ENCODE measurements around the gene PFN2.

The PFN2 gene

GRCh38 chr3:149959443-149959842 lies 11.3 kb downstream of the PFN2 start:
- H3K27ac ChIP-seq, result no peak overlapping the region
- DNase-seq (ENCODE audit: low spot score), result no peak
- ChIA-PET CTCF (no interaction called here), POLR2A (ENCODE audit: low non-redundant PET) (no interaction called here)
- TF ChIP-seq CTCF (conservative IDR thresholded peaks at IDR 0.05; ENCODE audit: low read depth), result no peak

- CTCF ChIA-PET, result interaction anchor here (0.6 to 1.2 kb wide), 2 partner anchors 43 to 79 kb away, joined by 3 to 4 read pairs; no protein-coding TSS in a partner anchor
- POLR2A ChIA-PET (ENCODE audit: low non-redundant PET), result no interaction called here
- H3K27ac ChIP-seq, result no peak overlapping the region
- no peak for DNase-seq (ENCODE audit: low spot score)
- no peak for TF ChIP-seq CTCF (conservative IDR thresholded peaks at IDR 0.05; ENCODE audit: low read depth)
Measured at GRCh38 chr3:149958171-149958796, 12.4 kb downstream of the PFN2 start.

GRCh38 chr3:149957361-149958125 lies 13.2 kb downstream of the PFN2 start:
- DNase-seq (ENCODE audit: low spot score), result no peak
- no peak for TF ChIP-seq CTCF (conservative IDR thresholded peaks at IDR 0.05; ENCODE audit: low read depth)
- CTCF ChIA-PET, result interaction anchor here (0.6 to 1.2 kb wide), 2 partner anchors 78 to 1442 kb away, joined by 3 to 4 read pairs; no protein-coding TSS in a partner anchor
- POLR2A ChIA-PET (ENCODE audit: low non-redundant PET), result no interaction called here
- H3K27ac ChIP-seq, result no peak overlapping the region

- H3K27ac ChIP-seq, result no peak overlapping the region
- DNase-seq (ENCODE audit: low spot score), result no peak
- no peak for TF ChIP-seq CTCF (conservative IDR thresholded peaks at IDR 0.05; ENCODE audit: low read depth)
- ChIA-PET CTCF (interaction anchor here (0.6 kb wide), 1 partner anchor 139 kb away, joined by 3 read pairs; no protein-coding TSS in a partner anchor), POLR2A (ENCODE audit: low non-redundant PET) (no interaction called here)
Measured at GRCh38 chr3:149955449-149955848, 15.2 kb downstream of the PFN2 start.

GRCh38 chr3:149954812-149955211 lies 15.9 kb downstream of the PFN2 start:
- DNase-seq (ENCODE audit: low spot score), result no peak
- POLR2A ChIA-PET (ENCODE audit: low non-redundant PET), result no interaction called here
- no peak overlapping the region for H3K27ac ChIP-seq
- no peak for TF ChIP-seq CTCF (conservative IDR thresholded peaks at IDR 0.05; ENCODE audit: low read depth)
- CTCF ChIA-PET, result interaction anchor here (1.4 kb wide), 1 partner anchor 229 kb away, joined by 3 read pairs; no protein-coding TSS in a partner anchor

GRCh38 chr3:149949181-149949580 lies 21.5 kb downstream of the PFN2 start:
- CTCF ChIA-PET, result interaction anchor here (0.6 kb wide), 1 partner anchor 773 kb away, joined by 3 read pairs; no protein-coding TSS in a partner anchor
- TF ChIP-seq CTCF (conservative IDR thresholded peaks at IDR 0.05; ENCODE audit: low read depth), result no peak

More at GRCh38 chr3:149949181-149949580, 21.5 kb downstream of the PFN2 start:
- DNase-seq (ENCODE audit: low spot score), result no peak
- no peak overlapping the region for H3K27ac ChIP-seq
- POLR2A ChIA-PET (ENCODE audit: low non-redundant PET), result no interaction called here
